IMR-90 (cell line): Measurements from ENCODE around the gene TBCK. TPM values are rescaled to one million over a fixed set of nuclear protein-coding genes. Genes with fewer than 3 reads are reported as not detected.

Experiments used
- ATAC-seq: fragments of 200-7000 bp; cut with Tn5 transposase; 2 replicates; pipeline ENCODE4 v1.9.1; 2020; ENCODE audit warnings: low read depth, mild to moderate bottlenecking, moderate library complexity
- BruUV-seq: library from RNA; stranded (reverse); fragments of 400-500 nt; replicated peaks from 2 replicates; lab custom pipeline; 2021; lab: Mats Ljungman, UMichigan
- CTCF ChIA-PET: fragments of 300-600 bp; formaldehyde crosslinking; extraction: SDS; loops from one replicate; lab custom pipeline; 2021; ENCODE audit warnings: antibody characterized with exemption; lab: Yijun Ruan, JAX
- POLR2A ChIA-PET: fragments of 300-600 bp; sonication (Branson Sonifier 250); formaldehyde crosslinking; loops from one replicate; lab custom pipeline; 2022; ENCODE audit warnings: antibody characterized with exemption; ENCODE audit not compliant: unreplicated experiment; lab: Charles Lee
- DNase-seq: peaks from one replicate; pipeline ENCODE4 v3.0.0; 2013
- H2AFZ ChIP-seq: replicated peaks from 2 replicates; pipeline ENCODE3; 2013; ENCODE audit warnings: low read length, mild to moderate bottlenecking; ENCODE audit not compliant: poor library complexity
- H2AK5ac ChIP-seq: 2 replicates; pipeline ENCODE4 v1.6.1; 2013; ENCODE audit warnings: low read depth, low read length, inconsistent platforms
- H2AK9ac ChIP-seq: replicated peaks from 2 replicates; pipeline ENCODE3; 2013; ENCODE audit warnings: mild to moderate bottlenecking, low read depth, low read length, moderate library complexity; ENCODE audit not compliant: poor library complexity
- H2BK120ac ChIP-seq: 2 replicates; pipeline ENCODE4 v1.6.1; 2013; ENCODE audit warnings: low read depth, low read length, inconsistent platforms
- H2BK15ac ChIP-seq: 3 replicates; pipeline ENCODE4 v1.6.1; 2013; ENCODE audit warnings: low read depth, low read length, inconsistent platforms
- H2BK20ac ChIP-seq: 2 replicates; pipeline ENCODE4 v1.6.1; 2013; ENCODE audit warnings: low read depth, mild to moderate bottlenecking, inconsistent platforms, low read length, moderate library complexity
- H2BK5ac ChIP-seq: 2 replicates; pipeline ENCODE4 v1.6.1; 2013; ENCODE audit warnings: mild to moderate bottlenecking, low read depth, low read length, inconsistent platforms; ENCODE audit not compliant: poor library complexity, severe bottlenecking
- H3K14ac ChIP-seq: replicated peaks from 2 replicates; pipeline ENCODE4 v1.6.1; 2013; ENCODE audit warnings: low read depth, low read length, inconsistent platforms
- H3K18ac ChIP-seq: 2 replicates; pipeline ENCODE4 v1.6.1; 2013; ENCODE audit warnings: low read depth, low read length, control low read depth
- H3K23ac ChIP-seq: 2 replicates; pipeline ENCODE4 v1.6.1; 2013; ENCODE audit warnings: low read depth, low read length, inconsistent platforms
- H3K27ac ChIP-seq: 2 replicates; pipeline ENCODE4 v1.5.1; 2013; ENCODE audit warnings: mild to moderate bottlenecking, control low read depth, low read length; ENCODE audit not compliant: insufficient read depth
- H3K27me3 ChIP-seq: 2 replicates; pipeline ENCODE4 v1.6.1; 2013; ENCODE audit warnings: low read length; ENCODE audit not compliant: control insufficient read depth, insufficient read depth
- H3K36me3 ChIP-seq: 2 replicates; pipeline ENCODE4 v1.6.1; 2013; ENCODE audit warnings: low read length, mixed read lengths; ENCODE audit not compliant: control insufficient read depth, insufficient read depth
- H3K4ac ChIP-seq: 2 replicates; pipeline ENCODE4 v1.6.1; 2013; ENCODE audit warnings: low read depth, low read length, inconsistent platforms
- H3K4me1 ChIP-seq: 2 replicates; pipeline ENCODE4 v1.6.1; 2013; ENCODE audit warnings: low read length, mixed read lengths; ENCODE audit not compliant: control insufficient read depth, insufficient read depth
- H3K4me2 ChIP-seq: 2 replicates; pipeline ENCODE4 v1.6.1; 2013; ENCODE audit warnings: low read depth, mild to moderate bottlenecking, control low read depth, low read length, moderate library complexity
- H3K4me3 ChIP-seq: 2 replicates; pipeline ENCODE4 v1.5.1; 2013; ENCODE audit warnings: low read depth, mild to moderate bottlenecking, control low read depth, low read length, moderate library complexity; ENCODE audit not compliant: insufficient read depth
- H3K56ac ChIP-seq: 2 replicates; pipeline ENCODE4 v1.6.1; 2013; ENCODE audit warnings: low read length, inconsistent platforms; ENCODE audit not compliant: insufficient read depth; ENCODE audit errors: extremely low read depth
- H3K79me1 ChIP-seq, 2 experiments: 2 replicates each; pipeline ENCODE4 v1.6.1; 2013; ENCODE audit warnings: low read length in 2 of 2, inconsistent platforms in 1 of 2, low read depth in 1 of 2
- H3K9ac ChIP-seq: 2 replicates; pipeline ENCODE4 v1.6.1; 2013; ENCODE audit warnings: low read depth, low read length, control low read depth
- H3K9me1 ChIP-seq: 2 replicates; pipeline ENCODE4 v1.6.1; 2013; ENCODE audit warnings: low read length, inconsistent platforms; ENCODE audit not compliant: insufficient read depth
- H3K9me3 ChIP-seq: 2 replicates; pipeline ENCODE4 v1.6.1; 2013; ENCODE audit warnings: low read length; ENCODE audit not compliant: control insufficient read depth, insufficient read depth
- H4K20me1 ChIP-seq: 2 replicates; pipeline ENCODE4 v1.6.1; 2013; ENCODE audit warnings: low read length, inconsistent platforms; ENCODE audit not compliant: insufficient read depth
- H4K5ac ChIP-seq: 2 replicates; pipeline ENCODE4 v1.6.1; 2013; ENCODE audit warnings: mild to moderate bottlenecking, low read depth, low read length, control low read depth
- H4K8ac ChIP-seq, 2 experiments: 2 replicates each; pipeline ENCODE4 v1.6.1; 2013; ENCODE audit warnings: low read depth in 2 of 2, low read length in 2 of 2, control low read depth in 1 of 2, inconsistent platforms in 1 of 2
- H4K91ac ChIP-seq: 2 replicates; pipeline ENCODE4 v1.6.1; 2013; ENCODE audit warnings: low read depth, low read length, inconsistent platforms; ENCODE audit not compliant: insufficient read depth
- BHLHE40 ChIP-seq: fragments of 150-350 bp; IDR thresholded peaks from 2 replicates; pipeline ENCODE4 v1.6.1; 2016; ENCODE audit warnings: mild to moderate bottlenecking, low read depth, low read length
- CEBPB ChIP-seq: IDR thresholded peaks from 2 replicates; pipeline ENCODE4 v1.6.1; 2012; ENCODE audit warnings: low read depth, low read length, improper control_type of control experiment
- ELK1 ChIP-seq: fragments of 150-350 bp; IDR thresholded peaks from 2 replicates; pipeline ENCODE4 v1.6.1; 2016; ENCODE audit warnings: low read depth, mild to moderate bottlenecking, low read length, moderate library complexity, borderline replicate concordance
- FOS ChIP-seq: fragments of 150-350 bp; IDR thresholded peaks from 2 replicates; pipeline ENCODE4 v1.6.1; 2016; ENCODE audit warnings: low read depth, low read length
- MAFK ChIP-seq: IDR thresholded peaks from 2 replicates; pipeline ENCODE4 v1.6.1; 2012; ENCODE audit warnings: low read depth, low read length, improper control_type of control experiment
- MAZ ChIP-seq: IDR thresholded peaks from 2 replicates; pipeline ENCODE4 v1.6.1; 2012; ENCODE audit warnings: low read depth, mild to moderate bottlenecking, low read length, improper control_type of control experiment, moderate library complexity, borderline replicate concordance
- MXI1 ChIP-seq: IDR thresholded peaks from 2 replicates; pipeline ENCODE4 v1.6.1; 2012; ENCODE audit warnings: low read depth, mild to moderate bottlenecking, low read length, moderate library complexity, borderline replicate concordance
- POLR2A ChIP-seq: IDR thresholded peaks from 2 replicates; pipeline ENCODE4 v1.6.1; 2012; ENCODE audit warnings: mild to moderate bottlenecking, low read depth, low read length
- RCOR1 ChIP-seq: IDR thresholded peaks from 2 replicates; pipeline ENCODE4 v1.6.1; 2012; ENCODE audit warnings: mild to moderate bottlenecking, low read length, improper control_type of control experiment; ENCODE audit not compliant: insufficient replicate concordance
- RFX5 ChIP-seq: IDR thresholded peaks from 2 replicates; pipeline ENCODE4 v1.8.0; 2012; ENCODE audit warnings: low read depth, mild to moderate bottlenecking, low read length, moderate library complexity
- SMC3 ChIP-seq: fragments of 150-350 bp; IDR thresholded peaks from 2 replicates; pipeline ENCODE4 v1.6.1; 2016; ENCODE audit warnings: low read depth, mild to moderate bottlenecking, antibody characterized with exemption, low read length, moderate library complexity
- USF2 ChIP-seq: fragments of 150-350 bp; IDR thresholded peaks from 2 replicates; pipeline ENCODE4 v1.6.1; 2017; ENCODE audit warnings: mild to moderate bottlenecking, antibody characterized with exemption, low read length, low read depth
- WGBS, 2 experiments: methylation state at CpG; one replicate each; pipeline versions ENCODE4 v1.1.5 to v1.1.7; 2013; ENCODE audit warnings: missing lambda C conversion rate in 2 of 2; ENCODE audit not compliant: insufficient read length in 1 of 2; ENCODE audit errors: extremely low coverage in 2 of 2; 5-methylcytosine and 5-hydroxymethylcytosine counted together
- dilution Hi-C: fragments of 300-500 bp; cut with HindIII; formaldehyde crosslinking; loops from one replicate; pipeline ENCODE4 v1.14.3; 2018; ENCODE audit warnings: low sequenced_read_pairs; ENCODE audit not compliant: unreplicated experiment
- in situ Hi-C: fragments of 300-500 bp; cut with MboI; formaldehyde crosslinking; loops from 3 replicates; pipeline ENCODE4 v1.14.3; 2019; ENCODE audit warnings: low sequenced_read_pairs, inconsistent platforms, mixed read lengths
- intact Hi-C: fragments of 100-400 bp; cut with micrococcal nuclease; formaldehyde crosslinking; loops from 2 replicates; pipeline ENCODE4 v1.10.0; 2022
- polyA plus RNA-seq, 3 experiments: library from polyadenylated mRNA; depleted of rRNA; stranded (reverse); fragments of >200 nt; gene quantifications; 2 replicates each; pipeline ENCODE4 v1.2.3, GENCODE V29; 2012; ENCODE audit warnings: low replicate concordance in 1 of 3
- total RNA-seq: library from RNA; depleted of rRNA; stranded (reverse); fragments of >200 nt; gene quantifications from 2 replicates; pipeline ENCODE4 v1.2.3, GENCODE V29; 2012

The TBCK gene
- total and polyA plus RNA-seq, 2 of the 4 experiments (the other 2 are of a cell fraction) = 10.7 to 29.9 TPM

- Histone ChIP-seq H4K91ac (no peak overlapping the region), H4K20me1 (no peaks in the 10 kb centered on the region), H3K9me1 (no peaks in the 10 kb centered on the region), H3K4me1 (peaks cover 2% of the 10 kb centered on the region; the same call in 1 of the 2 replicates), H3K9ac (no peak overlapping the region), H2AFZ (no peak overlapping the region), H3K4me3 (no peak overlapping the region), H3K36me3 (no peaks in the 10 kb centered on the region), H2BK20ac (no peak overlapping the region), H3K4me2 (no peak overlapping the region), H2BK15ac (no peak overlapping the region), H2AK9ac (no peak overlapping the region), H3K9me3 (no peaks in the 10 kb centered on the region), H2AK5ac (no peak overlapping the region), H3K4ac (no peak overlapping the region), H3K23ac (no peak overlapping the region), H3K27me3 (no peaks in the 10 kb centered on the region), H3K14ac (no peak overlapping the region), H3K18ac (no peak overlapping the region), H4K8ac (no peak overlapping the region), H2BK120ac (no peak overlapping the region), H3K79me1 (no peaks in the 10 kb centered on the region), H3K27ac (no peak overlapping the region), H4K5ac (no peak overlapping the region), H2BK5ac (no peak overlapping the region), H3K56ac (no peak overlapping the region)
- dilution Hi-C loops (no loop called here), intact Hi-C loops (no loop called here), in situ Hi-C loops (no loop called here)
- BruUV-seq = no TSS peak
- no peak for TF ChIP-seq RFX5
- no peak for TF ChIP-seq ELK1
- no peak for TF ChIP-seq POLR2A
- no peak for TF ChIP-seq BHLHE40
- no peak for TF ChIP-seq CEBPB
- TF ChIP-seq MAZ = no peak
- no peak for TF ChIP-seq FOS
- TF ChIP-seq RCOR1 = no peak
- TF ChIP-seq MXI1 = no peak
- no peak for TF ChIP-seq USF2
- TF ChIP-seq MAFK = no peak
- no peak for TF ChIP-seq SMC3
- no peak for ATAC-seq
- CTCF ChIA-PET = no interaction called here
- no peak for DNase-seq
- POLR2A ChIA-PET = no interaction called here
- WGBS, 2 experiments = 24% methylated on average over 2 of the region's 5 CpGs; no CpG with 5 or more reads in 1 of the 2 experiments
These were observed 298.0 kb downstream of the TBCK start for GRCh38 chr4:106017975-106018374.
